ENCODE results near the gene IGFBP1. TPM values are rescaled to one million over a fixed set of nuclear protein-coding genes. Genes with fewer than 3 reads are reported as not detected.
"Not testable (repeated sequence)": the region's sequence is repeated elsewhere in the genome, so short reads cannot be mapped to it uniquely, and the experiment has no call there.

IGFBP1 gene
- total RNA-seq, 2 donors from 2014 or later, result not detected

- no peaks in the 10 kb centered on the region for H3K9me3 Mint-ChIP-seq
- no peak for ATAC-seq (replicated peaks)
- no peaks in the 10 kb centered on the region for H3K36me3 Mint-ChIP-seq (ENCODE audit: low read depth)
- H3K27ac Mint-ChIP-seq, result no peak overlapping the region
- no peak overlapping the region for H3K4me3 Mint-ChIP-seq
- peaks cover 10% of the 10 kb centered on the region for H3K4me1 Mint-ChIP-seq
- H3K27me3 Mint-ChIP-seq, result peaks cover 25% of the 10 kb centered on the region
Measured at GRCh38 chr7:45923818-45924217, 35.5 kb downstream of the IGFBP1 start.

DNA sequence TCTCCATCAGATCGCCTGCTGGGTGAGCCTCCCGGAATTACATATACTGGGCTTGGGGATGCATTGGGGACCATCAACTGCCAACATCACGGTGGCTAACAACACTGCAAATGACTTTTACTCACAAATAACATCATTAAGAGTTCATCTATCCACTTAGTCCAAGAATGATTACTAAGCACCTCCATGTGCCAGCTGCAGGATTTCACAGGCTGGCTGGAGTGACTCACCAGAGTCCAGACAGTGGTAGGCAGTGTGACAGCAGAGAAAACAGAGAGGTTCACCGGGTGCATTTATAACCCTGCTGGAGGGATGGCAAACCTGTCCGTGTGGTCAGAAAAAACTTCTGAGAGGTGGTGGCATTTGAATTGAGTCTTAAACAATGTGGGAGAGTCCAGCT lies 36.0 kb downstream of the IGFBP1 start:
- peaks cover 25% of the 10 kb centered on the region for H3K27me3 Mint-ChIP-seq
- ATAC-seq (replicated peaks), result no peak
- H3K4me1 Mint-ChIP-seq, result peaks cover 10% of the 10 kb centered on the region
- no peaks in the 10 kb centered on the region for H3K36me3 Mint-ChIP-seq (ENCODE audit: low read depth)
- no peak overlapping the region for H3K4me3 Mint-ChIP-seq
- H3K9me3 Mint-ChIP-seq, result no peaks in the 10 kb centered on the region
- H3K27ac Mint-ChIP-seq, result no peak overlapping the region

- Mint-ChIP-seq H3K4me3 (peak overlapping the region; percentile 66), H3K9me3 (no peaks in the 10 kb centered on the region), H3K27me3 (peaks cover 10% of the 10 kb centered on the region), H3K27ac (no peak overlapping the region), H3K36me3 (ENCODE audit: low read depth) (no peaks in the 10 kb centered on the region), H3K4me1 (peaks cover 7% of the 10 kb centered on the region)
- ATAC-seq (replicated peaks), result peak; percentile 32
Measured at GRCh38 chr7:45927721-45928120, 39.4 kb downstream of the IGFBP1 start.

DNA sequence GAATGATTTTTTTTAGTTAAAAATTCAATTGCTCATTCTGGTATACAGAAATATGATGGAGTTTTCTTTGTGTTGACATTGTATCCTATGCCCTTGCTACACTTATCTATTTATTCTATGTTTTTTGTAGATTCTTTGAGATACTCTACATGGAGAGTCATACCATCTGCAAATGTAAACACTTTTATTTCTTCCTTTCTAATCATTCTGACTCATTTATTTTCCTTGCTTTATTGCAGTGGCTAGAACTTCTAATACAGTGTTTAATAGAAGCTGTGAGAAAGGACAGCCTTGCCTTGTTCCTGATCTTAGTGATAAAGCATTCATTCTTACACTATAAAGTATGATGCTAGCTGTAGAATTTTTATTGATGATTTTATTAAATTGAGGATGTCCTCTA lies 42.7 kb downstream of the IGFBP1 start:
- Mint-ChIP-seq H3K27me3 (no peaks in the 10 kb centered on the region), H3K36me3 (ENCODE audit: low read depth) (no peaks in the 10 kb centered on the region), H3K4me1 (no peaks in the 10 kb centered on the region), H3K27ac (no peak overlapping the region), H3K9me3 (no peaks in the 10 kb centered on the region), H3K4me3 (no peak overlapping the region)
- ATAC-seq (replicated peaks), result no peak

GRCh38 chr7:45937301-45937700 lies 49.0 kb downstream of the IGFBP1 start:
- H3K4me3 Mint-ChIP-seq, result no peak overlapping the region
- peaks cover 3% of the 10 kb centered on the region for H3K27me3 Mint-ChIP-seq
- no peaks in the 10 kb centered on the region for H3K36me3 Mint-ChIP-seq (ENCODE audit: low read depth)
- H3K4me1 Mint-ChIP-seq, result peaks cover 4% of the 10 kb centered on the region
- ATAC-seq (replicated peaks), result no peak
- H3K27ac Mint-ChIP-seq, result no peak overlapping the region
- peaks cover 5% of the 10 kb centered on the region for H3K9me3 Mint-ChIP-seq

- no peak overlapping the region for H3K27ac Mint-ChIP-seq
Measured at GRCh38 chr7:45937862-45938261, 49.6 kb downstream of the IGFBP1 start.

DNA sequence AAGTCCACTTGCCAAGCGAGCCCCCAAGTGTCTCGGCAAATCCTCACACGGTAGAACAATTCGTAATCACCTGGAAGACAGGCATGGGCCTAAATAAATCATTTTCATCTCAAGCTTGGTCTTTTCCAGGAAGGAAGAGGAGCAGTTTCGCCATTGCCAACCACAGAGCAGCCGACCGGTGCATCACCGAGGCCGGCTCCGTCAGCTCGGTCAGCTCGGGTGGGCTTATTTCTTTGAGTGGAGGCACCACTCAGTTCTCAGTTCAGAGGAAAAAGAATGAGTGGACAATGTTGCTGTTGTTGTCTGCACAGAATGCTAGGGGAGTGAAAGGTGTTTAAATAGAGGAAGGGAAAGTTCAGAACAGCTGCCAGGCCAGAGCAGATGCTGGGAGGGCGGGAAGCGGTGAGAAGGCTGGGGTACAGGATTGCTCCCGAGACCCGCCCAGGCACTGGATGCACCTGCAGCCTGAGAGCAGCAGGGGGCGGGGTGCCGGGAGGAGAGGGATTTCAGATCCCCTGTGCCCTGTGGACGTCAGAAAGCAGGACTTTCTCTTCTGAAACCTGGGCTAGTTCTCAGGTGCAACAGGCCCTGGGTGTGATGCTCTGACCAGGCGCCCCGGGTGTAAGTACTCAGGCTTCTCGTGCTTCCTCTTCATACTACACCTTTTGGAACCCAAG lies 50.5 kb downstream of the IGFBP1 start:
- H3K4me1 Mint-ChIP-seq, result peaks cover 4% of the 10 kb centered on the region
- H3K36me3 Mint-ChIP-seq (ENCODE audit: low read depth), result no peaks in the 10 kb centered on the region
- peak overlapping the region; percentile 83 for H3K4me3 Mint-ChIP-seq
- peaks cover 3% of the 10 kb centered on the region for H3K27me3 Mint-ChIP-seq
- H3K9me3 Mint-ChIP-seq, result peaks cover 5% of the 10 kb centered on the region
- no peak overlapping the region for H3K27ac Mint-ChIP-seq
- no peak for ATAC-seq (replicated peaks)

More at GRCh38 chr7:45937862-45938261, 49.6 kb downstream of the IGFBP1 start:
- Mint-ChIP-seq H3K27me3 (peaks cover 3% of the 10 kb centered on the region), H3K4me3 (no peak overlapping the region), H3K4me1 (peaks cover 4% of the 10 kb centered on the region), H3K36me3 (ENCODE audit: low read depth) (no peaks in the 10 kb centered on the region), H3K9me3 (peaks cover 5% of the 10 kb centered on the region)
- no peak for ATAC-seq (replicated peaks)

- Mint-ChIP-seq H3K9me3 (peaks cover 5% of the 10 kb centered on the region), H3K36me3 (ENCODE audit: low read depth) (no peaks in the 10 kb centered on the region), H3K27me3 (peaks cover 3% of the 10 kb centered on the region), H3K4me3 (peak overlapping the region; percentile 83), H3K4me1 (peaks cover 4% of the 10 kb centered on the region), H3K27ac (no peak overlapping the region)
- no peak for ATAC-seq (replicated peaks)
Measured at GRCh38 chr7:45939574-45939973, 51.3 kb downstream of the IGFBP1 start.

DNA sequence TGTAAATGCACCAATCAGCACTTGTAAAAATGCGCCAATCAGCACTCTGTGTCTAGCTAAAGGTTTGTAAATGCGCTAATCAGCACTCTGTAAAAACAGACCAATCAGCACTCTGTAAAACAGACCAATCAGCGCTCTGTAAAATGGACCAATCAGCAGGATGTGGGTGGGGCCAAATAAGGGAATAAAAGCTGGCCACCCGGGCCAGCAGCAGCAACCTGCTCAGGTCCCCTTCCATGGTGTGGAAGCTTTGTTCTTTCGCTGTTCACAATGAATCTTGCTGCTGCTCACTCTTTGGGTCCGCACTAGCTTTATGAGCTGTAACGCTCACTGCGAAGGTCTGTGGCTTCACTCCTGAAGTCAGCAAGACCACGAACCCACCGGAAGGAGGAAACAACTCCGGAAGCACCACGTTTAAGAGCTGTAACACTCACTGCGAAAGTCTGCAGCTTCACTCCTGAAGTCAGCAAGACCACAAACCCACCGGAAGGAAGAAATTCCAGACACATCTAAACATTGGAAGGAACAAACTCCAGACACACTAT lies 52.0 kb downstream of the IGFBP1 start:
- not testable (repeated sequence) for H3K9me3 Mint-ChIP-seq; H3K4me1 Mint-ChIP-seq; H3K36me3 Mint-ChIP-seq (ENCODE audit: low read depth); H3K27me3 Mint-ChIP-seq
- peak overlapping the region; percentile 88 for H3K27ac Mint-ChIP-seq
- H3K4me3 Mint-ChIP-seq, result peak overlapping the region; percentile 83
- ATAC-seq (replicated peaks), result peak; percentile 80

GRCh38 chr7:45940939-45941338 lies 52.7 kb downstream of the IGFBP1 start:
- H3K27ac Mint-ChIP-seq, result peak overlapping the region; percentile 88
- peaks cover 5% of the 10 kb centered on the region for H3K9me3 Mint-ChIP-seq
- H3K36me3 Mint-ChIP-seq (ENCODE audit: low read depth), result no peaks in the 10 kb centered on the region
- peak overlapping the region; percentile 83 for H3K4me3 Mint-ChIP-seq
- ATAC-seq (replicated peaks), result peak; percentile 50
- peaks cover 3% of the 10 kb centered on the region for H3K27me3 Mint-ChIP-seq
- peaks cover 4% of the 10 kb centered on the region for H3K4me1 Mint-ChIP-seq

Other genes with a start within 250 kb of the IGFBP1 start
- not detected for gene CCDC201, start 15.4 kb upstream of the IGFBP1 start, total RNA-seq
- gene IGFBP3, start 32.8 kb downstream of the IGFBP1 start, total RNA-seq, result 1 to 10 TPM; 2.6 to 3.6 TPM